ENCODE measurements around the gene NUP160. TPM values are rescaled to one million over a fixed set of nuclear protein-coding genes. Genes with fewer than 3 reads are reported as not detected.

NUP160 gene
- total RNA-seq = 18.2 and 18.9 TPM in 2 replicates

GRCh38 chr11:47847892-47848699 lies at the start of gene NUP160:
Gene NUP160 (minus strand): TSS chr11:47848350. CDS start chr11:47848318, 32 bp downstream.

Other genes starting within 250 kb of the NUP160 start
- 42.5 and 75.3 TPM in 2 replicates for gene MTCH2, start 205.8 kb downstream of the NUP160 start, total RNA-seq
- 0.05 TPM in 1 of 2 replicates, not detected in the other for gene AGBL2, start 133.0 kb downstream of the NUP160 start, total RNA-seq
- gene FNBP4, start 81.0 kb downstream of the NUP160 start, total RNA-seq = 34.3 and 44.8 TPM in 2 replicates
- gene PTPRJ, start 132.2 kb upstream of the NUP160 start, total RNA-seq = 2.3 and 2.4 TPM in 2 replicates

Data from cardiac ventricle fibroblast (primary cell).